Measurements from ENCODE around the gene PLEKHG3. TPM values are rescaled to one million over a fixed set of nuclear protein-coding genes. Genes with fewer than 3 reads are reported as not detected.

The PLEKHG3 gene
- total and polyA plus RNA-seq, 10 of the 15 experiments (the other 5 are each of a cell fraction or from before 2014, with no cell fraction given): 0.03 to 0.73 (median 0.07) TPM; not detected in 5

DNA sequence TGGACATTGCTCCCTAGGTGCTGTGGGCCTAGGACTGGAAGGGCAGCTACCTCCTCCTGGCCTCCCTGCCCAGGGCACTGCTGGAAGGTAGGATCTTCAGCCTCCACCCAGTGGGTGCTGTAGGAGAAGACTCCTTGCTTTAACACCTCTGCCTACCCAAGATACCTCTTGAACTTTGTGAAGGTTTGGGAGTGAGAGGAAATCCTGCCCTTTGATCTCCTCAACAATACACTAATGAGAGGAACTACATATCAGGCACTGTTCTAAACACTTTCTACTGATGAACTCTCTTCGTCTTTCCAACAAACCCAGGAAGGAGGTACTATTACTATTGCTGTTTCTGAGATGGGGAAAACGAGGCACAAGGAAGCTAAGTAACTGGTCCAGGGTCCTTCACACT is 66.9 kb downstream of the PLEKHG3 start:
- ChIA-PET RAD21 (ENCODE audit: unreplicated experiment) (no interaction called here), CTCF (interaction anchor here (0.5 to 1.9 kb wide), 3 partner anchors 111 to 121 kb away, joined by 4 to 6 read pairs (median 4); no protein-coding TSS in a partner anchor), POLR2A (no interaction called here), SMC1A (ENCODE audit: uncharacterized antibody, unreplicated experiment) (interaction anchor here (1.1 to 2.0 kb wide), 2 partner anchors 9 to 121 kb away, joined by 3 to 8 read pairs; no protein-coding TSS in a partner anchor)
- H3K9ac ChIP-seq (ENCODE audit: control insufficient read depth, insufficient read depth, low read length): no peak overlapping the region
- no peak overlapping the region for H3K4me3 ChIP-seq
- TF ChIP-seq MEF2A (IDR thresholded peaks at IDR 0.05; ENCODE audit: insufficient read depth, low read depth, low read length): no peak
- TF ChIP-seq ZZZ3 (IDR thresholded peaks at IDR 0.05; ENCODE audit: control insufficient read depth, insufficient read length, low read depth): no peak
- no peak for TF ChIP-seq NFYA (IDR thresholded peaks at IDR 0.05; ENCODE audit: borderline replicate concordance, low read depth, low read length)
- TF ChIP-seq TAF1 (IDR thresholded peaks at IDR 0.05; ENCODE audit: borderline replicate concordance, low read depth, low read length): no peak
- no peak for TF ChIP-seq CBX5 (IDR thresholded peaks at IDR 0.05; ENCODE audit: low read depth)
- TF ChIP-seq, protein P1, sequence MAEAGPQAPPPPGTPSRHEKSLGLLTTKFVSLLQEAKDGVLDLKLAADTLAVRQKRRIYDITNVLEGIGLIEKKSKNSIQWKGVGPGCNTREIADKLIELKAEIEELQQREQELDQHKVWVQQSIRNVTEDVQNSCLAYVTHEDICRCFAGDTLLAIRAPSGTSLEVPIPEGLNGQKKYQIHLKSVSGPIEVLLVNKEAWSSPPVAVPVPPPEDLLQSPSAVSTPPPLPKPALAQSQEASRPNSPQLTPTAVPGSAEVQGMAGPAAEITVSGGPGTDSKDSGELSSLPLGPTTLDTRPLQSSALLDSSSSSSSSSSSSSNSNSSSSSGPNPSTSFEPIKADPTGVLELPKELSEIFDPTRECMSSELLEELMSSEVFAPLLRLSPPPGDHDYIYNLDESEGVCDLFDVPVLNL (IDR thresholded peaks at IDR 0.05; ENCODE audit: low read depth, low read length): no peak
- TF ChIP-seq KLF5 (IDR thresholded peaks at IDR 0.05; ENCODE audit: partially characterized antibody): no peak
- 0% methylated on average over 2 of the region's 2 CpGs for WGBS (ENCODE audit: insufficient coverage, insufficient replicate concordance, low lambda C conversion rate, missing lambda C conversion rate)
- no peaks in the 10 kb centered on the region; a peak in 1 of 4 replicates for H3K27me3 ChIP-seq (replicated peaks in 1 of 2; ENCODE audit: control insufficient read depth in 2 of 2, insufficient read depth in 2 of 2, low read length in 1 of 2)
- H3K4me2 ChIP-seq (ENCODE audit: control insufficient read depth, insufficient read depth): no peak overlapping the region
- H3K27ac ChIP-seq (ENCODE audit: control insufficient read depth, insufficient read depth): no peak overlapping the region
- DNase-seq (ENCODE audit: low read depth, low spot score): no peak
- no TSS peak for BruUV-seq (replicated peaks)
- ATAC-seq: no peak
- H2AFZ ChIP-seq (ENCODE audit: control insufficient read depth, low read depth, low read length): no peak overlapping the region
- no peaks in the 10 kb centered on the region for H4K20me1 ChIP-seq (ENCODE audit: control insufficient read depth, insufficient read depth)
- H3K9me3 ChIP-seq (replicated peaks; ENCODE audit: control insufficient read depth, insufficient read depth, low read length): no peaks in the 10 kb centered on the region; the same call in 2 of the 3 replicates
- FAIRE-seq: no peak
- no peaks in the 10 kb centered on the region for H3K79me2 ChIP-seq (ENCODE audit: control insufficient read depth, insufficient read depth, low read length)
- intact Hi-C loops (cut with micrococcal nuclease; ENCODE audit: unreplicated experiment): no loop called here
- no peaks in the 10 kb centered on the region for H3K4me1 ChIP-seq (ENCODE audit: control insufficient read depth, insufficient read depth, low read length)
- in situ Hi-C loops (cut with MboI): no loop called here
- H3K36me3 ChIP-seq (ENCODE audit: control insufficient read depth in 2 of 2, insufficient read depth in 2 of 2, low read length in 1 of 2): no peaks in the 10 kb centered on the region
